Forelimb muscle (tissue), 1 donor: ENCODE results near the gene CLIC5. TPM values are rescaled to one million over a fixed set of nuclear protein-coding genes. Genes with fewer than 3 reads are reported as not detected.

Source experiments
- DNase-seq: peaks from one replicate; pipeline ENCODE4 v3.0.0-alpha.2; 2013; ENCODE audit warnings: low read depth
- polyA plus RNA-seq: library from polyadenylated mRNA; unstranded; fragments of 120-200 nt; gene quantifications from one replicate; pipeline ENCODE4 v1.2.1, GENCODE V29; 2013; ENCODE audit not compliant: insufficient read length

Gene CLIC5
- polyA plus RNA-seq: 17.6 TPM

- DNase-seq: no peak
Observed at GRCh38 chr6:46015119-46015968, at the start of gene CLIC5. TSS of gene CLIC5 (minus strand) at chr6:46015860. CDS start at chr6:46015542, 318 bp downstream.

GRCh38 chr6:46062991-46063390, 47.3 kb upstream of the CLIC5 start:
- no peak for DNase-seq

DNA sequence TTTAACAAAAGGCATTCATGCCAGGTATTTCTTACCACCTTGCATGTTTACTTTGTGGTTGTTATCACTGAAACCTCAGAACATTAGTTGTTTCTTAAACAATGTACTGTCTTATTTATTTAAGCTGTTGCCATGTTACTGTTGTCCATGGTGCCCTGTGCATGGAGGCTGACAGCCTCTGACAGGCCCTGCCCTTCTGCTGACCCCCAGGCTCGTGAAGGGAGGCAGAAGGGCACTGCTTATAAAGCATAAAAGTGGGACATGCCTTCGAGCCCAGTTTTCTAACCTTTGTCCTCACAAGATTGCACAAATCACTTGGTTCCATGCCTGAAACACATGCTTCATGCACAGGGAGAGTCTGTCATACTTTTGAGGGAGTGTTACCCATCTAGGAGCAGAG, 46.7 kb upstream of the CLIC5 start:
- no peak for DNase-seq

GRCh38 chr6:46061497-46061896, 45.8 kb upstream of the CLIC5 start:
- no peak for DNase-seq

GRCh38 chr6:46059608-46060007, 43.9 kb upstream of the CLIC5 start:
- DNase-seq: no peak

DNA sequence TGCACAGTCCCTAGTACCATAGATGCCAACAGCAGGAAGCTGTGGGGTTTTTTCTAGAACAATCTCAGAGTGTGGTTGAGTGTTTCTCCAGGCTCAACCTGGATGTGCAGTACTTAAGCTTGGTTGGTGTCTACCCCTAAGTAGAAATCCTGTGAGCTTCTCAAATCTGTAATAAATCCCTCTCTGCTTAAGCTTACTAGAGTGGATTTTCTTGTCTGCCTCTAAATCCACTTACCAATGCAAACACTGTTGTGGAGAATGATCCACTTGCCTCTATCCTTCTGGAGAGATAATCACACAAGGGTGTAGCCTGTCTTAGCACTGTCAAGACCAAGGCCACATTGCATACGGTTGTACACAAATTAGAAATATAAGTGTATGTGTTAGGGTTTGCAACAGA, 43.3 kb upstream of the CLIC5 start:
- no peak for DNase-seq

- DNase-seq: no peak
Observed at GRCh38 chr6:46057792-46058191, 42.1 kb upstream of the CLIC5 start.

DNA sequence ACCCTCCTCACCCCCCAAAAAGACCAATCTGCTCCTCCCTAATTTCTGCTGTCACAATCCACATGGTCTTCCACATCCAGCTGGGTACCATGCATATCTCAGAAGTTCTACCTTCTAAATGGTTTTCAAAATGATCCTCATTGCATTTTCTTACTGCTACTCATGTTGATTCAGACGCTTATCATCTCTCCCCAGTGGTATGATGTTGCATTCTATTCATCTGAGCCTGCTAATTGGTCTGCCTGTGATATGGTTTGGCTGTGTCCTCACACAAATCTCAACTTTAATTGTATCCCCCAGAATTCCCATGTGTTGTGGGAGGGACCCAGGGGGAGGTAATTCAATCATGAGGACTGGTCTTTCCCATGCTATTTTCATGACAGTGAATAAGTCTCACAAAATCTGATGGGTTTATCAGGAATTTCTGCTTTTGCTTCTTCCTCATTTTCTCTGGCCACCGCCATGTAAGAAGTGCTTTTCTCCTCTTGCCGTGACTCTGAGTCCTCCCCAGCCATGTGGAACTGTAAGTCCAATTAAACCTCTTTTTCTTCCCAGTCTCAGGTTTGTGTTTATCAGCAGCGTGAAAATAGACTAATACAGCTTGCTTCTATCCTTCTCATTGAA, 41.4 kb upstream of the CLIC5 start:
- DNase-seq: no peak

GRCh38 chr6:46054516-46054915, 38.9 kb upstream of the CLIC5 start:
- no peak for DNase-seq

- DNase-seq: no peak
Observed at GRCh38 chr6:46053039-46053933, 37.6 kb upstream of the CLIC5 start.

DNA sequence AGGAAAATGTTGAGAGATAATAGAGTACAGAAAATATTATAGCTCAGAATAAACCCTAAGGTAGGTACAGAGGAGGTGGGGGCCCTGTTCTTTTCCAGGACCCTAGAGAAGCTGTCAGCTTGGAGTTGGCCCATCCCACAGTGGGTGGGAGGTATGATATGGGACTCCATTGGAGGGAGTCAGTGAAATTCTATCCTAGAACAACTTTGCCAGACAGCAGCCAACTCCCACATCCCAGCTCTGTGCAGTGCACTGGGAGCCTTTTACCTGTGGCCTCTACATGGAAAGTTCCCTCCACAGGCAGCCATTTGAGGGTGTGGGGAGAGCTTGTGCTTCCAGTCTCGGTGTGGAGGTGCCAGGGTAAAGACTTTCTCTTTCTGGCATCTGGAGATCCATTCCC, 36.8 kb upstream of the CLIC5 start:
- DNase-seq: no peak

- no peak for DNase-seq
Observed at GRCh38 chr6:46051962-46052361, 36.3 kb upstream of the CLIC5 start.

DNA sequence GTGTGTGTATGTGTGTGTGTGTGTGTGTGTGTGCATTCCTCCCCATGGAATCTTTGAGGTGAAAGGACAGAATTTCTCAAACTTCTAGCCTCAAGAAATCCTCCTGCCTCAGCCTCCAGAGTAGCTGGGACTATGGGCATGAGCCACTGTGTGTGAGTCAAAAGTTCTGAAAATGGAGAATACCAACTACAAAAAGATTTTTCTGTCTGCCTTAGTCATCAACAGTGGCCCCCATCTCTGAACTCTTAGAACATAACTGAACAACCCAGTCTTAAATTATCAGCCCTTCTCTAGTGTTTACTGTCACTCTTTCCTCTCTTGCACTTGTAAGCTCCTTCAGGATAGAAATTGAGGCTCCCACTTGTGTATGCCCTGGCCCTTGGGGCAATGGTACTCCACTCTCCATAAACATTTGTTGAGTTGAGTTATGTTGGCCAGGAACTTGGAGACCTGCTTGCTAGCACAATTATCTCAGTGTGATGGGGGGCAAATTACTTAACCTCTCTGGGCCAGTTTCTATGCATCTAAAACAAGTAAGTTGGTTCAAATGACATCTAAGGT, 35.3 kb upstream of the CLIC5 start:
- no peak for DNase-seq

DNA sequence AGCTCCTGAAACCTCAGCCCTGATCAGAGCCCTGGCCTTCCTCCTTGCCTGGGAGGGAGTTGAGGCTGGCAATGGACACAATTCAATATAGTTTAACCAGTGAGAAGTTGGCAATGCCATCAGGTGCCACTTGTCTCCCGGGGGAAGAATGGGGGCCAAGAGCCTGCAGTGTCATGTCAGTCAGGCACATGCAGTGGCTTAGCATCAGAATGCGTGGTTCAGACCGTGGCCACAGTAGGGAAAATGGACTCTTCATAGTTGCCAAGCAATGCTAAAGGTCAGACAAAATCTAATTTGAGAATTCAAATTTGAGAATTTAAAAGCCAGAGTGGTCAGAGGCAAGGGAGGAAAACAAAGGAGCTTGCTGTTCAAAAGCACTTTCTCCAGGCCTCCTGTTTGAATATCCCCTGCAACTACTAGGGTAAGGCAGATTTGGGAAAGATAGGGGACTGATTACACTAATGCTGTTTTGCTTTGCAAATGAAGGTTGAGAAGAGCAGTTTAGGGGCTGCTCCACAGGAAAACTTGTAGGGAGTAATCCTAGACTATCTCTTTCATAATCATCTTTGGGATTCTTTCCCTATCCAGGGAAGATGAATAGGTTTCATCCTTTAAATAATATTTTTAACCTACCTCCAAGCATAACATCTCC, 33.1 kb upstream of the CLIC5 start:
- no peak for DNase-seq

DNA sequence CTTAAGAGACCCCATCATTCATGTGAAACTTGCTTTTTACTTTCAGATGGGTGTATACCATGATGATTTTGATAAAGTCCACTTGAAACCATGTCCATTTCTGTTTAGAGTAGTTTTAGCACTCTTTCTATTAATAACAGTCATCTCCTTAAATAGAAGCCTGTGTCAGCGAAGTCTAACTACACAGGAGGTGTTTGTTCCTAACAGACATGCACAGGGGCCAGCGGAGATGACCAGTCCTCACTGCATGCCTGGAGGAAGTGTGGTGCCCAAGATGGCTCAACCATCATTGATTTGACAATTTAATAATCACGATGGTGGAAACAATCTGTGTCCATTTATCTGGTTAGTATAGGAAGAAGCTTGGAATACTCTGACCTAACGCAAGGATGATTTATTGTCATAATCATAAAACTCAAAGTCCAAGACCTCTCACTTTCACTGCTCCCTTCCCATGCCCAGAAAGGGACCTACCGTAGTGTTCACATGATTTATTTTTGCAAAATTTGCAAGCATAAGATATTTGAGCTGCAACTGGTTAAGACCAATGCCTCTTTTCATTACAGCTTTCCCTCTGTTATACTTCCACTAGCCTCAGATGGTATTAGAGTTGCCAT, 31.0 kb upstream of the CLIC5 start:
- no peak for DNase-seq

DNA sequence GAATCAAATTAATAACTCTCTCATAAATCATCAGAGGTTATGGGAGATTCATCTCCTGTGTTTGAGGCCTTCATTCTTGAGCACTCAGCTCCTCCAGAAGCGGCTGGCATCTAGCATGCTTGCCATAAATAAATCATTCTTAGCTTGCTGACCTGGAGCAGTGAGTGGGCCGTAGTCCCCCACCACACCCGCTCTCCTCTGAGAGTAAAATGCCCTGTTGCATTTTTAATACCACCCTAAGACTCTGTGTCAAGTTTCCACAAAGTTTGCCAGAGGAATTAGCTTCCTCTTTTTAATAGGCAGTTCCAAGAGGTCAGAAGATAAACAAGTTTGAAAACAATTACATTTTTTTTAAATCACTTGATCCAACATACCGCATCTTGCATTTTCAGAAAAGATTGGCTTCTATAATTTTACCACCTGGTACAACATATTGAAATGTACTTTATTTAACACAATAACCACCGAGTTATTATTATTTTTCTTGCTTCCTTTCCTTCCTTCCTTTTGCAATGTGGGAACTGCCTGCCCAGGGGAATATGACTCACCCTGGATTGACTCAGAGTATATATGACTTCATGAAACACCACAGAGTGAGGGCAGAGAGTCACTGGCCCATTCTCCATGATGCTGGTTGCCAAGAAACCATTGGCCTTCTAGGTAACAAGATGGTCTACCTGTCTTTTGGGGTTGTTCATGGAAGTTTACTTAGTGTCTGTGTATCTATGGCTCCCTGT, 29.4 kb upstream of the CLIC5 start:
- DNase-seq: no peak

GRCh38 chr6:46042355-46042999, 26.8 kb upstream of the CLIC5 start:
- DNase-seq: no peak

GRCh38 chr6:46040288-46040687, 24.6 kb upstream of the CLIC5 start:
- no peak for DNase-seq

DNA sequence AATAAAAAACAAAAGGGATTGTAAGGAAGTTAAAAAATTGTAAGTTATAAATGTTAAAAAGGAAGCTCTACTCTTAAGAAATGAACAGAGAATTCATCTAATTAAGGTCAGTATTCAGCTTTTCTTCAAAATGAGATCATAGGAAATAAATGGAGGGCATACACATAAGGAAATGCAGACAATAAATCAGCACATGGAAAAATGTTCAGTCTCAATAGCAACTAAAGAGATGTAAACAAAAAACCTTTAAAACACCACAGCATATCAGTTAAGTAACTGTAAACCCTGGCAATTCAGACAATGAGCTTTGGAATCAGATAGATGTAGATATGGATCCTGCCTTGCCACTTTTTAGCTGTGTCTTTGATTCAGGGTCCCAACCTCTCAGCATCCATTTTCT, 24.0 kb upstream of the CLIC5 start:
- DNase-seq: no peak

DNA sequence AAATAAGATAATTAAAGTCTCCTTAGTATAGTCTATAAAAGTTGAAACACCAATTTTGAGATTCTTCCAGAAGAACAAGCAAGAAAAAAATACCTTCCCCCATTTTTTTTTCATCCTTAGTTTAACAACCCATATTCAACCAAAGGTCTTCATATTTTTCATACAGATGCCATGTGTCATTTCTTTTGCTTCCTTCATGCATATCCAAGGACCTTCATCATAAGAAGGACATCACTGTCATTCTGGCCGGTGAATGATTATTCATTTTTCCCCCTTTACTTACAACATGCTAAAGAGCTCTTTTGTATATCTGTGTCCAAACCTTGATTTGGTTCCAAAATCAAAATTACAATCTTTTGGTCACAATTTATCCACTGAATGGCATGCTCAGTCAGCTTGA, 21.3 kb upstream of the CLIC5 start:
- no peak for DNase-seq
